IPS-11a (cell line): Measurements from ENCODE around the gene MAP4K5.

Experiments
- H3K4me3 ChIP-seq: one replicate; pipeline ENCODE4 v1.5.1; 2013; ENCODE audit warnings: low read depth, low read length, control low read depth

Gene MAP4K5

DNA sequence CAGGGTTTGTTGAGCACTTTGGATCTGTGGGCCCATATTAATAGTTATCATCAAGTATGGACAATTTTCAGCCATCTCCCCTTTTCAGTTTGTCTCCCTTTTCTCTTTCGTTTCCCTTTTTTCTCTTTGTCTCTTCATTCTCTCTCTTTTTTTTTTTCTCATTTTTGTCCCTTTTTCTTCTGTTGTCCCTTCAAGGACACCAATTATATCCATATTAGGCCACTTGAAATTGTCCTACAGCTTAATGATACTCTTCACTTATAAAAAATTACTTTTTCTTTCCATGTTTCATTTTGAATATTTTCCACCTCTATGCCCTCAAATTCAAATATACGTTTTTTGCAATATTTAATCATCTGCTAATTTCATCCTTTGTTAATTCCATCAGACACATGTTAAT, 53.3 kb downstream of the MAP4K5 start:
- no peak overlapping the region for H3K4me3 ChIP-seq

DNA sequence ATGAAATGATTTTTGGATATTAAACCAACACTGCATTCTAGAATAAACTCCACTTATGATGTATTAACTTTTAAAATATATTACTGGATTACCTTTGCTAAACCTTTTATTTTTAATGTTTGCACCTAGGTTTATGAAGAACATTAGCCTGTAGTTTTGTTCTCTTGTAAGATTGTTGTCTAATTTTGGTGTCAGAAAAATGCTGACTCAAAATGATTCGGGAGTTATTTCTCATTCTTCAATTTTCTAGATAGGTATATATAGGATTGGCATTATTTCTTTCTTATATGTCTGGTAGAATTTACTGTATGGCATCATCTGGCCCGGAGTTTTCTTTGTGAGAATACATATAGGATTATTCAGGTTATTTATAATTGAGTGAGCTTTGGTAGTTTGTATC, 54.6 kb downstream of the MAP4K5 start:
- no peak overlapping the region for H3K4me3 ChIP-seq

DNA sequence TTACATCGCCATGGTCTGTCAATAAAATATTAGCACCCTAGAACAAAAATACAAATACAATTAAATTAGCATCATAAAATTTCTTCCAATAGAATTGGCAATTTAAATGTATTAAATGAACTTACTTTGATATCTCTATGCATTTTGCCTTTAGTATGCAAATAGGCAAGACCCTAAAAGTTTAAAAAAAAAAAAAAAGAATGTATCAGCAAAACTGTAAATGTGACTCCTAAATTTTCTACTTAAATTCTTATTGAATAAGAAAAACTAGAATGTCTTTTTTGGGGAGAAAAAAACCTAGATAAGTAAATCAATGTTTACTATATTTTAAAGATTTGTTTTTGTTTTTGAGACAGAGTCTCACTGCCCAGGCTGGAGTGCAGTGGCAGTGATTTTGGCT, 56.2 kb downstream of the MAP4K5 start:
- H3K4me3 ChIP-seq: no peak overlapping the region

DNA sequence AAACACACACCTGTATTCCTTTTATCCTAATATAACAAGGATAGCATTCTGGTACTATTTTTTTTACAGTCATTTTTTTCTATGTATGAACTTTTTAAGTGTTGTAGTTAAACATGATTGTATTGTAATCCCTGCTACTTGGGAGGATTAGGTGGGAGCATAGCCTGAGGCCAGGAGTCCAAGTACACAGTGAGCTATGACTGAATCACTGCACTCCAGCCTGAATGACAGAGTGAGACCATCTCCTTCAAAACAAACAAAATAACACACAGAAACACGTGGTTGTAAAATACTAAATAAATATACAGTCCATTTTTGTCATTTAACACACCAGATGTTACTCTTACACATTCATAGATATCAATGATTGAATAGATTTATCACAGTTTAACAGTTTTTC, 56.9 kb downstream of the MAP4K5 start:
- H3K4me3 ChIP-seq: no peak overlapping the region

DNA sequence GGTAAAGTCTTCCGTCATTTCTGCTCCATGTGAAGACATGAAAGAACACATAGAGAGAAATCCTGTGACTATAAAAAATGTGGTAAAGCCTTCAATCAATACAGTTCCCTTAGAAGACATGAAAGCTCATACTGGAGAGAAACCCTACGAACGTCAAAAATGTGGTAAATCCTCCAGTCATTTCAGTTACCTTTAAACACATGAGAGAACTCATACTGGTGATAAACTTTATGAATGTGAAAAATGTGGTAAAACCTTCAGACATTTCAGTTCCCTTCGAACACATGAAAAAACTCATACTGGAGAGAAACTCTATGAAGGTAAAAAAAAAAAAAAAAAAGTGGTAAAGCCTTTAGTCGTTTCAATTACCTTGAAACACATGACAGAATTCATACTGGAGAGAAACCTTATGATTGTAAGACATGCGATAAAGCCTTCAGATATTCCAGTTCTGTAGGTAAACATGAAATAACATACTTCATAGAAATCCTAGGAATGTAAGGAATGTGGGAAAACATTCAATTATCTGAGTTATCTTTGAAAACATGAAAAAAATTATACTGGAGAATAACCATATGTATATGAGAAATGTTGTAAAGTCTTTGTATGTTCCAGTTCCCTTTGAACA, 60.4 kb downstream of the MAP4K5 start:
- no peak overlapping the region for H3K4me3 ChIP-seq

DNA sequence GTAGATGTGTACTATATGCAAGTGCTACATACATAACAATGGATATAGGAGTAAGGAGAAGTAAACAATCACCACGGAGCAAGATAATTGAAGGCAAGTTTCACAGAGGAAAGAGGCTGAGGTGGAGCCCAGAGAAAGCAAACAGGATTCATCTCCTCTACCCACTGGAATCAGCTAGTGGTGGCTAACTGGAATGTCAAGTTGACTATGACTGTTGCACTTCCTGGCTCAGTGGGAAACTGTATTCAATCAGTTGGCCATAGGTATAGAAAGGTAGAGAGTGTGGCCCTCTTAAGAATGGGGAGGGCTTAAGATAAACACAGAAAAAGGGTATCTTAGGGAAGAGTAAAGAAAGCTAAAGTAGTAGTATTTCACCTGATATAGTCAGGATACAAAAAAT, 62.4 kb downstream of the MAP4K5 start:
- no peak overlapping the region for H3K4me3 ChIP-seq

DNA sequence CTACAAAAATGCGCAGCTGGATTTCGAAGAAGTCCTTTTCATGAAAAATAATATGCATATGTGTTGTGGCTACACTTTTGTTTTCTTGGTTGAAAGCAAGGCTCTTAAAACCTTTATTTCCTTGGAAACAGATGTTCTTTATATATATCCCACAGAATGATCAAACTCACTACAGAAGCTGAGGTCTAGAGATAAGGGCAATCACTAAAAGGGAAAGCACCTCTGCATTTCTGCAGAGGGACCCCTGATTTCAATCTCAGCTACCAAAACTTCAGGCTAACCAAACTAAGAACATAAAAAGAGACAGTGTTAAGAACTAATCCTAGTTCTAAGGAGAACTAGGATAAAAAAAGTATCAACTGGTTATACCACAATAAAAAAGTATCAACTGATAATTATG, 70.3 kb downstream of the MAP4K5 start:
- no peak overlapping the region for H3K4me3 ChIP-seq

DNA sequence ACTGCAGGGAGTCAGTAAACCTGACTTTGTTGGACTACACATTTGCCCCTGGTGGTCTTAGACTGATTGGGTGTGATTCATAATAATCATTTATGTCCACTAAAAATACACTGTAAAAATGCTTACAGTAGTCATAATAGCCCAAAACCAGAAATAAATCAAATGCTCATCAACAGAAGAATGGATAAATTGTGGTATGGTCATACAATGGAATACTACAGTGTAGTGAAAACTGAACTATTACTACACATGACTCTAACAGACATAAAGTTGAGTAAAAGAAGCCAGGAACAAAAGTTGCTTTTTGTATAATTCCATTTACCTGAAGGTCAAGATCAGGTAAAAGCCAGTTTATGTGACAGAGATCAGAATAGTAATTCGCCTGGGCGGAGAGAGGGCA, 78.5 kb downstream of the MAP4K5 start:
- H3K4me3 ChIP-seq: no peak overlapping the region

DNA sequence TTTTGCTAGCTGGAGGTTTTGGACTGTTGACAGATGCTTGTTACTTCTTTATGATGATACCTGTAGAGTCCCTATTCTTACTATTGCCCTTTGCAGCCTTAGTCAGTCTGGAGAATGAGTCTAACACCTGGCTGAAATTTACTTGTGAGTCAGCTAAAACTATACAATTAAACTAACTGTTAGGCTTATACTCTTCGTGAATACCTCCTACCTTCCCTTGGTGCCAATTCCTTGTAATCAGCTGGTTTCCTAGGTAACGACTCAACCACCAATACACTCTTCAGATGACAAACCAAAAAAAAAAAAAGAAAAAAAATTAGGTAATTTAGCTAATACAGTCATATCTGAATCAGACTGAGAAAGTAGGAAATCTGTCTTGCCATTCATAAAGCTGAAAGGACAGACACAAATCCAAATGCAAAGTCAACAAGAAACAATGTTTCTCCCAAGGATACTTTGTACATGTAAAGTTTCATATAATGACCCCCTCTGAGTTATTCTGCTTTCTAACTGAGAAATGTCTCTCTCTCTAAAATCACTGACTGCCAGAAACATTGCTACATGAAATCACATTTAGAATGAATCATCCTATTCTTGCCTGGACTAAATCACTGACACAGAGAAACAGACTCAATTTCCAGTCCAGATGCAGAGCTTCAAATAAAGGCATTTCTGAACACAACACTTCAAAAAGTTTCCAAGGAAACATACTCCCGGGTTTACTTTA, 79.2 kb downstream of the MAP4K5 start:
- H3K4me3 ChIP-seq: no peak overlapping the region

DNA sequence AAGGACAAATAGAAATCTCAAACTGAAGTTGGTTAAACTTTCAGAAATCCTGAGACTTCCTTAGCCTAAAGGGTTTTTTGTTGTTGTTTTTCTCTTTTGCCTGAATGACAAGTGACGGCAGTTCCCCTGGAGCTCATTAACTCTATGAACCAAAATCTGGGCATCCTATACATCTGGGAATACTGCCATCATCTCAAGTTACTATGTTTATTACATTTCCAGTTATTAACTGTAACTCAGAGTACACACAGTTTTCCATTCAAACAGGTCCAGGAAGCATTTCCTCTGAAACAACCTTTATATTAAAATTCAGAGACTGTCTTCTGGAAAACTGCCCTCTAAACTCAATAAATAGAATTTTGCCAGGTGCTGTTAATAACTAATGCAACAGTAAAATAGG, 80.1 kb downstream of the MAP4K5 start:
- no peak overlapping the region for H3K4me3 ChIP-seq

DNA sequence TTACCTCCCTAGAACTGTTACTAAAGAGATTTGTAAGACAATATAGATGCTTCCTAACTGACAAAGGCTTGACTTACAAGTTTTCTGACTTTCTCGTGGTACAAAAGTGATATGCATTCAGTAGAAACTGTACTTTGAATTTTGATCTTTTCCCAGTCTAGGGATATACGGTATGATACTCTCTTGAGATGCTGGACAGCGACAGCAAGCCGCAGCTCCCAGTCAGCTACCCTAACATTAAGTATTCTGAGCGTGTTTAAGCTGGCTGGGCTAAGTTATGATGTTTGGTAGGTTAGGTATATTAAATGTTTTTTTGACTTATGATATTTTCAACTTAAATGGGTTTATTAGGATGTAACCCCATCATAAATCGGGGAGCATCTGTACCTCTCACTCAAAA, 80.5 kb downstream of the MAP4K5 start:
- no peak overlapping the region for H3K4me3 ChIP-seq

DNA sequence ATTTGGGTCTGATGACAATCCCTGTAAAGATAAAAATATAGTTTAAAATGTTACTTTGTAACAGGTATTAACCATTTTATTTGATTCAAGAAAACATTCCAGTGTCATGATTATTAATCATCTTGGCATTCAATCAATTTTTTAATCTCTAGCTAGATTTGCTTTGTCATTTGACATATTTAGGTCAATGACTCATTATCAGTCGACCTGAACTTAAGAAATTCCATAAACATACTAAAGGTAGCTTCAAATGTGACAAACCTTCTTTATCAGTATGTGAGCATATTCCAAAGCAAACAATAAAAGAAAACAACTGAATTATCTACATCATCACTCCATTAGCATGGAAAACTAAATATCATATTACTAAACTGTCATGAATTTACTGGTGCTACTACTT, 84.9 kb downstream of the MAP4K5 start:
- no peak overlapping the region for H3K4me3 ChIP-seq

DNA sequence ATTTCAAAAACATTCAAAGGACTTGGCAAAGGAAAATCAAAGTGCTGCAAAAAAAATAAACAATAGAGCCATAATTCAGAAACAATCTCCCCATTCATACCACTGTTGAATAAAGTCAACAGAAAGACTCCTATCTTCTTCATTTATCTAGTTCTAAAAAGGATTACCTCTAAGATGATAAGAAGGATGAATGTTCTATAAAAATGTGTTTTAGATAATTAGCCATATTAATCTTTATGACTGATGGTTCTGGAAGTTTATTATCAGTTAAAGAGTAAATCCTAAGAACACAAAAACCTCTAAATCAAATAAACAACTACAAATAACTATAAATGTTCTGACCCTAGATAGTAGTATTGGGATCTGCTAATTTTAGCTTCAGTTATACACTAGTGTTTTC, 97.8 kb downstream of the MAP4K5 start:
- no peak overlapping the region for H3K4me3 ChIP-seq

DNA sequence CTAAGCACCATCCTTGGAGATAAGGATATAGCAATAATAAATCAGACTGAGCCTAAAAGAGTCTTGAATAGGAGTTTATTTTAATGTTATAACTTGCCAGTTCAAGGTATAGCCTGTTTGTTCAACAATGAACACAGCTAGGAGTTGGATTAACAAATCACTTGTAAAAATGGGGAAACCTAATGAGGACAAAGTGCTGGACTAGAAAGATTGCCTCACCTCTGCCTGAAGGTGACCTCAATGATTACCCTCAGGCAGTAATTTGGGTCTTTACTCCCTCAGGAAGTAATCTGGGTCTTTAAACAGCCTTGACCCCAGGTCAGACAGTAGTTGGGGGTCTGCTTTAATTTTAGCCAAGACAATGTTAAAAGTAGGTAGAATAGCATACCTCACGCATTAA, 100.2 kb downstream of the MAP4K5 start:
- no peak overlapping the region for H3K4me3 ChIP-seq

DNA sequence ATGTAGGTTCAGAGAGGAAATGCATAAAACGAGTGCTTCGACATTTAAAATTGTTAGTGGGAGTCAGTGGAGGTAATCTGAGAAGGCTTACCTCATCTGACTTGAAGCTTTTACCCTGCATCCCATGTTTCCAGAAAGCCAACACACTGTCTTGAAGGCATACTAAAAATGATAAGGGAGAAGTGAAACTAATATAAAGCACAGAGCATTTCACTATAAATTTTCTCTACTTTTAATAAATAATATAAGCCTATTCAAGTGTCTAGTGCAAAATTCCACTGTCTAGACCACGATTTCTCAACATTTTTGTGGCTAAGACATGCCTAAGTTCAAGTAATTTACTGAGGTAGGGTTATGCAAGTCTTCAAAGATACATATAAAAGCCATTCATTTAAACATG, 106.6 kb downstream of the MAP4K5 start:
- no peak overlapping the region for H3K4me3 ChIP-seq

DNA sequence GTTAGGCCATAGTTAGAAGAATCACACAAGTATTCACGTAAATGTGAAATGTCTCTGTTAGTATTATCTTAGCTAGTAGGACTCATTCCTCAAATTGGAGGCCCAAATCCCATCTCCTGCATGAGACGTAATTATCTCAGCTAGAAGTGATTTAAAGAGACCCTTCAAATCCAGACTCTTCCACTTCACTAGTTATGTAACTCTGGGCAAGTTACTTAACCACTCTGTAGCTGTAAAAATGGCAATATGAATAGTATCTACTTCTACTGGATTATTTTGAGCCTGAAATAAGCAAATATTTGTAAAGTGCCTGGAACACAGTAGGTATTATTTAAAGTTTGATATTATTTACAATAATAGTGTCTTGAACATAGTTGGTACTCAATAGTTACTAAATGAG, 107.3 kb downstream of the MAP4K5 start:
- no peak overlapping the region for H3K4me3 ChIP-seq

DNA sequence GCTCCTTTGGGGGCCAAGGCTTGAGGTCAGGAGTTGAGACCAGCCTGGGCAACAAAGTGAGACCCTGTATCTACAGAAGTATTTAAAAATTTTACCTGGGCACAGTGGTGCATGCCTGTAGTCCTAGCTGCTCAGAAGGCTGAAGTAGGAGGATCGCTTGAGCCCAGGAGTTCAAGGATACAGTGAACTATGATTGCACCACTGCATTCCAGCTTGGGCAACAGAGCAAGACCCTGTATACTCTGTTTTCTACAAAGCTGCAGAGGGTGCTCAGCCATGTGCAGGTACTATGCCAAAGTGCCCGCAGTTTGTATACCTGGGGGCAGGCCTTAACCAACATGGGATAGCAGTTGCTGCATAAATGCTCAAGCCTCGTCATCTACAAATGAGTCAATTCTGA, 108.8 kb downstream of the MAP4K5 start:
- no peak overlapping the region for H3K4me3 ChIP-seq

DNA sequence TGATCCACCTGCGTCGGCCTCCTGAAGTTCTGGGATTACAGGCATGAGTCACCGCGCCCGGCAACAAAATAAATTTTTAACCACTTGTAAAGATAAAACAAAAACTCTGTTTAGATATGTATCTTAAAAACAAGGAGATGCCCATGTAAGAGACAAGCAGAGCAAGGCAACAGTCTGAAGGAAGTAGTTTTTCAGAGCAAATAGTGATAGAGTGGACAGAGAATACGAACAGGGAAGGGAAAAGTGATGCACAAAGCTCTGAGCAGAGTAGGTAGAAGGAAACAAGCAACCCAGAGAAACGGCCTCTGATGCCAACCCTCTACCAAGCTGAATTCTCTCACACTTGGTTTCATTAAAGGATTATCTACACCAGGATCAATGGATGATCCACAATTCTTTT, 110.9 kb downstream of the MAP4K5 start:
- no peak overlapping the region for H3K4me3 ChIP-seq

DNA sequence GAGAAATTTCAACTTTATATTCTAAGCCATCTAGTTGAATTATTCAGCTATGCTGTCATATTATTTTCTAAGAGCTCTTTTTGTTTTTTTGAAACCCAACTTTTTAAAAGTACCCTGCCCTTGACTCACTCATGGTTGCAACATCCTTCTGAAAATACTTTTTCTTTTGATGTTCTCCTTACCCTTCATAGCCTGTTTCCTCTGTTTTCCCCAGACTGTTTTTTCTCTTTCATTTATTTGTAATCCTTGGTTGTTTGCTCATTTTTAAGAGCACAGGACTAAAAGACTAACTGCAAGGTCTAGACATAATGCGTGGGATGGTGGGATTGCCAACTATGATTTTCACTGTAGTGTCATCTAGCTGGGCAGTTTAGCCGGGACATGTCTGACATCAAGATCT, 114.5 kb downstream of the MAP4K5 start:
- H3K4me3 ChIP-seq: no peak overlapping the region

DNA sequence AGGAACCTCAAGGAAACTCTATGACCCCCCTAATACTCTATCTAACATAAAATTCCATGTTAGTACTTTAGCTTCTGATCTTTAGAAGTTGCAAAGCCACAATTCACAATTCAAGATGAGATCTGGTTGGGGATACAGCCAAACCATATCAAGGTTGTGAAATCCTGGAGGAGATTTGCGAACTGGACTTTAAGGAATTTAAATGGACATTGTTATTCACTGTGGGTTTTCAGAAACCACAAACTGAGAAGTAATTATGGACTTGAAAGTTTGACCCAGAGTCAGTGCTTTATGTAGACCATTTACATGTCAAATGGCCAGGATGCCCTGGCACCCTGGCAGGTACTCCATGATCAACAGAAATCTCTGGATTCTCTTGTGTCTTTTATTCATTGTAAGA, 121.4 kb downstream of the MAP4K5 start:
- no peak overlapping the region for H3K4me3 ChIP-seq

DNA sequence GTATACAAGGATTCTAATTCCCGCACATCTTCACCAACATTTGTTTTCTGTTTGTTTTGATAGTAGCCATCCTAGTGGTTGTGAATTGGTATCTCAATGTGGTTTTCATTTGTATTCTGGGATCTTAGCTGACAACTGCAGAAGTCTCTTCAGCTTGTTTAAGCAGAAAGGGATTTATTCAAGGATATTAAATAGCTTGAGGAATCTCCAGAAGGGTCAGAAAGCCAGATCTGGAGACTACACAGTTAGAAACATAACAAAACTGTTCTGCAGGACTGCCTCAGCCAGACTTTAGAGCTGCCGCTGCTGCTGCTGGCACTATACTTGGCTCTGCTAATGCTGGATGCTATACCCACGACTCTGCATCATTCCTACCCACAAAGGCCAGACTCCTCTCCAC, 122.3 kb downstream of the MAP4K5 start:
- no peak overlapping the region for H3K4me3 ChIP-seq

DNA sequence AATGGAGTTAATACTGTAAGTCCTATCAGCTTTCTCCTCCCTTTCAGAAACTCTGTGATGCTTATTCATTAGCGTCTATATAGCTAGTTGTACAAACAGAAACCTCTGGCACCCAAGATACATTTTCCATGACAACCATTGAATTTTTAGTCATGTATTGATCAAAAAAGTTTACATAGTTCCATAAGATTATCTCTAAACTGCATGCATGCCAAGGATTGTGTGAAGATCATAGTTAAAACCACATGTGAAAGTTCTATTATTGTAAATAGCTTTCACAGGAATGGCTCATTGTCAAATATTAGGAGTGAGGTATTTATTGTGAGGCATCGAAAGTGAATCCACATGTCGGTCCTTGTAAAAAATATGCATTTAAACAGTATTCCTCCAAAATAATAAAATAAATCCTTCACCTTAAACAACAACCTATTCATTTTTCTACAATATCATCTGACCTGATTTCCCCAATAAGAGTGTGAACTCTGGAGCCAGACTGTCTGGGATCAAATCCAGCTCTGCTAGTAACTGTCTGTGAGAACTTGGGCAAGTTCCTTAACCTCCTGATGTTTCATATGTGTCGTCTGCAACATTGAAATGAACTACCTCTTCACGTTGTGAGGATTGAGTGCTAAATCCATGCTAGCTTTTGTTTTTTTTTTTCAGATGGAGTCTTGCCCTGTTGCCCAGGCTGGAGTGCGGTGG, 125.1 kb downstream of the MAP4K5 start:
- H3K4me3 ChIP-seq: no peak overlapping the region
